Endothelial cell (in vitro differentiated cells): ENCODE results near the gene SERPINH1. TPM values are rescaled to one million over a fixed set of nuclear protein-coding genes. Genes with fewer than 3 reads are reported as not detected.
"Not testable (repeated sequence)": the region's sequence is repeated elsewhere in the genome, so short reads cannot be mapped to it uniquely, and the experiment has no call there.

Experiments used
- DNase-seq: peaks from one replicate; pipeline ENCODE4 v3.0.0; 2021; ENCODE audit warnings: low spot score
- H3K27ac Mint-ChIP-seq: one replicate; pipeline ENCODE4 v1.8.0; 2021; ENCODE audit warnings: mixed read lengths, inconsistent platforms; ENCODE audit not compliant: unreplicated experiment
- H3K27me3 Mint-ChIP-seq: one replicate; pipeline ENCODE4 v1.8.0; 2021; ENCODE audit warnings: mild to moderate bottlenecking, moderate library complexity, mixed read lengths, inconsistent platforms; ENCODE audit not compliant: unreplicated experiment
- H3K36me3 Mint-ChIP-seq: one replicate; pipeline ENCODE4 v1.8.0; 2021; ENCODE audit warnings: mild to moderate bottlenecking, low read depth, mixed read lengths, inconsistent platforms; ENCODE audit not compliant: unreplicated experiment
- H3K4me1 Mint-ChIP-seq: one replicate; pipeline ENCODE4 v1.8.0; 2021; ENCODE audit warnings: mild to moderate bottlenecking, mixed read lengths, inconsistent platforms; ENCODE audit not compliant: unreplicated experiment
- H3K4me3 Mint-ChIP-seq: one replicate; pipeline ENCODE4 v1.8.0; 2021; ENCODE audit warnings: mild to moderate bottlenecking, mixed read lengths, inconsistent platforms; ENCODE audit not compliant: unreplicated experiment
- H3K9me3 Mint-ChIP-seq: one replicate; pipeline ENCODE4 v1.8.0; 2021; ENCODE audit warnings: mixed read lengths, inconsistent platforms; ENCODE audit not compliant: unreplicated experiment
- total RNA-seq: library from RNA; stranded (reverse); fragmentation: NEBNext Ultra II Directional; extraction: Animal tissue kit (Norgen Biotek cat#: 25700); gene quantifications from one replicate; pipeline ENCODE4 v1.2.1, GENCODE V29; 2021; ENCODE audit not compliant: unreplicated experiment
- TF ChIP-seq, protein P1 (sequence below): fragments of 200-600 bp; sonication (generic); IDR thresholded peaks from one replicate; pipeline ENCODE4 v1.5.0; 2021; ENCODE audit warnings: antibody characterized with exemption; ENCODE audit not compliant: unreplicated experiment

Gene SERPINH1
- total RNA-seq, 1 donor from 2014 or later: 449 TPM

GRCh38 chr11:75579841-75580240 is 17.8 kb downstream of the SERPINH1 start:
- Mint-ChIP-seq H3K27me3 (peaks cover 12% of the 10 kb centered on the region), H3K27ac (no peak overlapping the region), H3K4me3 (no peak overlapping the region), H3K9me3 (no peaks in the 10 kb centered on the region), H3K36me3 (peaks cover 6% of the 10 kb centered on the region), H3K4me1 (peaks cover 42% of the 10 kb centered on the region)
- TF ChIP-seq, protein P1, sequence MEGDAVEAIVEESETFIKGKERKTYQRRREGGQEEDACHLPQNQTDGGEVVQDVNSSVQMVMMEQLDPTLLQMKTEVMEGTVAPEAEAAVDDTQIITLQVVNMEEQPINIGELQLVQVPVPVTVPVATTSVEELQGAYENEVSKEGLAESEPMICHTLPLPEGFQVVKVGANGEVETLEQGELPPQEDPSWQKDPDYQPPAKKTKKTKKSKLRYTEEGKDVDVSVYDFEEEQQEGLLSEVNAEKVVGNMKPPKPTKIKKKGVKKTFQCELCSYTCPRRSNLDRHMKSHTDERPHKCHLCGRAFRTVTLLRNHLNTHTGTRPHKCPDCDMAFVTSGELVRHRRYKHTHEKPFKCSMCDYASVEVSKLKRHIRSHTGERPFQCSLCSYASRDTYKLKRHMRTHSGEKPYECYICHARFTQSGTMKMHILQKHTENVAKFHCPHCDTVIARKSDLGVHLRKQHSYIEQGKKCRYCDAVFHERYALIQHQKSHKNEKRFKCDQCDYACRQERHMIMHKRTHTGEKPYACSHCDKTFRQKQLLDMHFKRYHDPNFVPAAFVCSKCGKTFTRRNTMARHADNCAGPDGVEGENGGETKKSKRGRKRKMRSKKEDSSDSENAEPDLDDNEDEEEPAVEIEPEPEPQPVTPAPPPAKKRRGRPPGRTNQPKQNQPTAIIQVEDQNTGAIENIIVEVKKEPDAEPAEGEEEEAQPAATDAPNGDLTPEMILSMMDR: no peak
- DNase-seq: no peak

- Mint-ChIP-seq H3K4me3 (peak overlapping the region; percentile 90), H3K9me3 (no peaks in the 10 kb centered on the region), H3K36me3 (peaks cover 6% of the 10 kb centered on the region), H3K4me1 (peaks cover 38% of the 10 kb centered on the region), H3K27ac (peak overlapping the region; percentile 100), H3K27me3 (peaks cover 12% of the 10 kb centered on the region)
- TF ChIP-seq, protein P1: no peak
- DNase-seq: peak; percentile 23
Measured at GRCh38 chr11:75582506-75582894, 20.4 kb downstream of the SERPINH1 start.

GRCh38 chr11:75582895-75583717 is 21.1 kb downstream of the SERPINH1 start:
- Mint-ChIP-seq H3K9me3 (no peaks in the 10 kb centered on the region), H3K27me3 (peaks cover 12% of the 10 kb centered on the region), H3K4me1 (peaks cover 36% of the 10 kb centered on the region), H3K27ac (peak overlapping the region; percentile 100), H3K36me3 (peaks cover 6% of the 10 kb centered on the region), H3K4me3 (peak overlapping the region; percentile 90)
- TF ChIP-seq, protein P1: peak; percentile 29
- peak; percentile 88 for DNase-seq

GRCh38 chr11:75583718-75584658 is 21.9 kb downstream of the SERPINH1 start:
- Mint-ChIP-seq H3K27me3 (peaks cover 12% of the 10 kb centered on the region), H3K4me3 (peak overlapping the region; percentile 86), H3K9me3 (no peaks in the 10 kb centered on the region), H3K4me1 (peaks cover 36% of the 10 kb centered on the region), H3K36me3 (peaks cover 6% of the 10 kb centered on the region), H3K27ac (peak overlapping the region; percentile 87)
- peak; percentile 62 for DNase-seq
- TF ChIP-seq, protein P1: no peak

DNA sequence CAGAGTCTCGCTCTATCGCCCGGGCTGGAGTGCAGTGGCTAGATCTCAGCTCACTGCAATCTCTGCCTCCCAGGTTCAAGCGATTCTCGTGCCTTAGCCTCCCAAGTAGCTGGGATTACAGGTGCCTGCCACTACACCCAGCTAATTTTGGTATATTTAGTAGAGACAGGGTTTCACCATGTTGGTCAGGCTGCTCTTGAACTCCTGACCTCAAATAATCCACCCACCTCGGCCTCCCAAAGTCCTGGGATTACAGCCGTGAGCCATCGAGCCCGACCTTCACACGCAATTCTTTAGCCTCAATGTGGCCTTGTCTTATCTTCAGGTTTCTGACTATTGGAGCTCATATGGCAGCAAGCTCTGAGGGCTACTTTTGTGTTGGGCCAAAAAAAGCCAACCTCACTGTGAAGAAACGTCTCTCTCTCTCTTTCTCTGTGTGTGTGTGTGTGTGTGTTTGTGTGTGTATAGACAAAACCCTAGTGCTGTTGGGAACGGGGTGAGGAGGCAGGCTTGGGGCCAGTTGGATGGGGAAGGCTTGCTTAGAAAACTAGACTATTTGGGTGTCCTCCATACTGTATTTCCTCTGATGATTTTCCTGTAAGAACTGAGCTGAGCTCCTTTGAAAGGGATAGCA is 22.7 kb downstream of the SERPINH1 start:
- H3K27me3 Mint-ChIP-seq: peaks cover 12% of the 10 kb centered on the region
- not testable (repeated sequence) for H3K36me3 Mint-ChIP-seq, H3K9me3 Mint-ChIP-seq, DNase-seq
- peak overlapping the region; percentile 86 for H3K4me3 Mint-ChIP-seq
- peak overlapping the region; percentile 80 for H3K27ac Mint-ChIP-seq
- H3K4me1 Mint-ChIP-seq: peaks cover 37% of the 10 kb centered on the region
